ENCODE data around the gene ADIPOR2.
"Not testable (repeated sequence)": the region's sequence is repeated elsewhere in the genome, so short reads cannot be mapped to it uniquely, and the experiment has no call there.

ADIPOR2 gene

GRCh38 chr12:1665366-1665765 lies 25.5 kb upstream of the ADIPOR2 start:
- no peak for DNase-seq (ENCODE audit: low read depth in 2 of 2)

GRCh38 chr12:1666215-1666614 lies 24.7 kb upstream of the ADIPOR2 start:
- no peak for DNase-seq (ENCODE audit: low read depth in 2 of 2)

DNA sequence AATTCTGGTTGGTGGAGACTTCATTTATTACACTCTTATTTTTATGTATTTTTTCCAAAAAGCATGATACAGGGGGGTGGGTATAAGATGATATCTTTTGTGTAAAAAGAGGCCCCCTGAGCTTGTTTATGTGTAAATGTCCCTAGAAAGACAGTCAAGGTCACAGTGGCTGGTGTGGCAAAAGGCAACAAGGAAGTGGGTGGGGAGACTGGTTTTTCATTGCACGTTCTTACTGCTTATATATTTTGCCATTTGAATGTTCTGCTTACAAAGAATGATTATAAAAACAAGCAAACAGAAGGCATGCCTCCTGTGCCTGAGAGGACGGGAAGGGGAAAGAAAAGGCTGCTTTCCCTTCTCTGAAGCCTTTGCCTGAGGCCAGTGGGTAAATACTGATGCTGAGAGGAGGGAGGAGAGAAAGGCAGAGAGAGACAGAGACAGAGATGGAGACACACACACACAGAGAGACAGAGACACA lies 24.1 kb upstream of the ADIPOR2 start:
- no peak for DNase-seq (ENCODE audit: low read depth in 2 of 2)

DNA sequence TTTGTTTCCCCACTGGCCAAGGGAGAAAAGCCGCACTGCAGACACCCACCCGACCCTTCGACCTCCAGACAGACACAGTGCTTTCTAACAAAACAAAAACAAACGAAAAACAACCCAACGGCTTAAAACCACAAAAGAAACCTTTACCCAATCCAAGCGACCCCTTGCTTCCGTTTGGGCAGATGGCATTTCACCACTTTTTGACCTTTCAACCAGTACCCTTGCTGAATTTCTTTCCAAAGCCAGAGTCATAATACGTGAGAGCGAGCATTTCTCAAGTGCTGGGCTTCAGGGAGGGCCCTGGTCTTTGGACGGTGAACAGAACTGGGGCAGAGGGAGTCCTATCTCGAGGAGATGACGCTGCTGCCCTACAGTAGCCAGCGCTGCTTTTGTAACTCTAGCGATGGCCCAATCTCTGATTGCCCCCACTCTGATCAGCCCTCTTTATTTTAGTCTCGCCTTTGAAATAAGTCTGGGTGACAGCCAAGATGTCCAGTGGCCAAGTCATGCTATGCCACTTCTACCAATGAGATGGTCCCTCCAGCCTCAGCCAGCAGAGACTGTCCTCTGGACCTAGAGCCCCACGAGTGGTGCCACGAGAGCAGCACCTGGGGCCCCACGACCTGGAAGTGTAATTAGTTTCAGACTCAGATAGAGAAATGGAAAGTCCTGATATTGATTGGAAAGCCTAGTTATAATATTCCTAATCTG lies 21.9 kb upstream of the ADIPOR2 start:
- DNase-seq (ENCODE audit: low read depth in 2 of 2), result no peak

DNA sequence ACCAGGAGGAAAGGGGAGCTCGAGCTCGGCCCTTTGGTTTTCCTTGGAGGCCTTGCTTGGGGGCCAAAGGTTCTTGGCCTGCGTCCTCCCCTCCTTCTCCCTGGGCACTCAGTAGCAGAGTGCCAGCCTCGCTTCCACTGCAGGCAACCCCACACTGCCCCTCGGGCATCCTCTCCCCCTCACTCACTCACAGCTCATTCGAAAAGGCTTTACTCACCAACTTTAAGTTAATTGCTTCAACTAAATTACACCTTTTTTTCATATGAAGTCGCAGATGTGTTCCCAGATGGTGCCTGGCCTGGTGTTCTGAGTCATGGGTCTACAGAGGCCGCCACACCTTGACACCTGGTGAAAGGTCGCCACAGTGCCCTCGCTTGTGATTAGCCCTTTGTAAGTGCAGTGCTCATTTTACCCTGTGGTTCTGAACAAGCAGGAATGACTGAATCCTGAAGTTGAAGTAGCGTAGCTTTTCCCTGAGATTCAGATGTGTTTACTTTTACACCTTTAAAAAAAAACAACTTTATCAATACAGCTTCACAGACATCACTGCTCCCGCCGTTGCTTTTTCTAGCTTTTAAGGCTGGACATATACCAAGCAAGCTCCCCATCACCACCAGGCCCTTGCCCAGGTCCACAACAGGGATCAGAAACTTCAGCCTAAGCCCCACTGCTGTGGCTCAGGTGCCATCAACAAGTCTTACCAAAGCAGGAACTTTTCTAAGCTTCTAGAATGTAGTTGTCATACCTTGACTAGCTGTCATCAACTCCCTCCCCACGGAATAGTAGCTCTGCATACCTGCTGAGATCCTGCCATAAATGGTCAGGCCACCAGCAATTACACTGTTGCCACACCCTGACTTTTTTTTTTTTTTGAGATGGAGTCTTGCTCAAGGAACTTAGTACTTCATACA lies 20.3 kb upstream of the ADIPOR2 start:
- no peak for DNase-seq (ENCODE audit: low read depth in 2 of 2)

- no peak for DNase-seq (ENCODE audit: low read depth in 2 of 2)
Observed at GRCh38 chr12:1676043-1676442, 14.8 kb upstream of the ADIPOR2 start.

- DNase-seq (ENCODE audit: low read depth in 2 of 2), result no peak
Observed at GRCh38 chr12:1680804-1681492, 9.9 kb upstream of the ADIPOR2 start.

DNA sequence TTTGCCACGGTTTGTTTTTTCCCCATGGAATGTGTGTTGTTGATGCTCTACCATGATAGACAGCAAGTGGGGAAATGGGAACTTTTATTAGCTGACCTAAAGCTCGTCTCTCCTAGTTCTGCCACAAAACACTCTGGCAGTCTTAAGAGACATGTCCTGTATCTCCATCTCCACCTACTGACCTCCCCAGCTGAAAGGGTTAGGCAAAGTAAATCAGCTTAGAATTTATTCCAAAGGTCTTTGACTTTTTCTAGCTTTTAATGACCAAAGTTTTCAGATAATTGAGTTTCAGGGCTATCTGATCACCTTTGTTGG lies 9.4 kb upstream of the ADIPOR2 start:
- DNase-seq (ENCODE audit: low read depth in 2 of 2), result no peak

- no peak for DNase-seq (ENCODE audit: low read depth in 2 of 2)
Observed at GRCh38 chr12:1688086-1688710, 2.7 kb upstream of the ADIPOR2 start.

DNA sequence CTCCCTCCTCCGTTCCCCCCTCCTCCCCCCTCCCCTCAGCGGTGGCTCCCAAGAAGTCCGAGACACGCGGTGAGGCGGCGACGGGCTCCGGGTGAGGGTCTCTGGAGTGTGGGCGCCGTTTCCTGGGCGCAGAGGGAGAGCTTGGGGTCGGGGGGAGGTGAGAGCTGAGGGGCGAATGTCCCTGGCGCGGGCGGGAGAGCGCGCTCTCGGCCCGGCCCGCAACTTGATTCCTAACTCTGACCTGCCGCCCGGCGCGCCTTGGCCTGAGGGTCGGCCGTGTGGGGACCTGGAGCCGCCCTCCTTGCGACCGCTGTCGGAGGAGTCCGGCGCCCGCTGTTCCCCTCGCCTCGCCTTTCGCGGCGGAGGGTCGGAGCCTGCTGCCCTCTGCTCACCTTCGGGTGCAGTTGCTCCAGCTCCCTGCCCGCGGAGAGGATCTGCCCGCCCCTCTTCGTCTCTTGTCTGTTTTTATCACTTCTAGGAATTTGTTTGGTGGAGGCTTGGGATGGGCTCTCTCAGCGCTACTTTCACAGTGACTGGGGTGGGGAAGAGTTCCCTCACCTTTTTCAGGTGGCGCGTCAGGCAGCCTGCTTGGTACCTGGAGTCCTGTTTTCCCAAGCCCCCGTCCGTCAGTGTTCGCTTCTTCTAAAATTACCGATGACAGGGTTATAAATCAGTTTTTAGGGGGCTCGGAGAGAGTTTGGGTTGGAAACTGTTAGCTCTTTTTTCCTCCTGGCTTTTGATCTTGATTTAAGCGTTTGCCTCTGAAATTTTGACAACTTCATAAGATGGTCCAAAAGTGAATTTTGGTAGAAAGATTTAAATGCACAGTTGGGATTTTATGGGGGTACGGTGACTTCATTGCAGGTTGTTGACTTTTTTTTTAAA lies 495 bp downstream of the ADIPOR2 start:
- DNase-seq (ENCODE audit: low read depth in 2 of 2), result peak in 1 of 2 donors; percentile 10

- no peak for DNase-seq (ENCODE audit: low read depth in 2 of 2)
Observed at GRCh38 chr12:1692226-1692625, 1.4 kb downstream of the ADIPOR2 start.

GRCh38 chr12:1692895-1693610 lies 2.2 kb downstream of the ADIPOR2 start:
- no peak for DNase-seq (ENCODE audit: low read depth in 2 of 2)

- DNase-seq (ENCODE audit: low read depth in 2 of 2), result not testable (repeated sequence)
Observed at GRCh38 chr12:1695097-1695496, 4.2 kb downstream of the ADIPOR2 start.

DNA sequence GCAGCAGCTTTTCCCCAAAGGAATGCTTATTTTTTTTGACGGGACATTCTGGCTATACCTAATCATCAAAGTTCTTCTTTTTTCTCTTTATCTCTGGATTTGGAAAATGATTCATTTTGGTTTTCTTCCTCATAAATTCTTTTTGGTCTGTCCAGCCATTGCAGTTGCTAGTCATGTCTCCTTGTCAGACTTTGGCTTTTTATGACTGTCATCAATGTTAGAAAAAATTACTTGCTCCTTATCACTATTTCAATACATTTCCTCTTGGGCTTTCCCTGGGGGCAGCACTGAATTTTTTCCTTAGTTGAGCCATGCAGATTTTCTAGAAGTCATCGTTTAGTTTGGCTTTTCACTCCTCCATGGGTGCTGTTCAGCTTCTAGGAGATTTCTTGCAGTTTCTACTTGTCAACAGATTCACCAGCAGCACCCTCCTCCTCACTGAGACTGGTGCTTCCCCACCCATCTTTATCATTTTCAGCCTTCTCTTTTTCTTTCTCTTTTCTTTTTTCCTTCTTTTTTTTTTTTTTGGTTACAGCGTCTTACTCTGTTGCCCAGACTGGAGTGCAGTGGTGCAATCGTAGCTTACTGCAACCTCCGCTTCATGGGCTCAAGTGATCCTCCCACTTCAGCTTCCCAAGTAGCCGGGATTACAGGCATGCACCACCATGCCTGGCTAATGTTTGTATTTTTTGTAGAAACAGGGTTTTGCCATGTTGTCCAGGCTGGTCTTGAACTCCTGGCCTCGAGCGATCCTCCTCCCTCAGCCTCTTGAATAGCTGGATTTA lies 5.2 kb downstream of the ADIPOR2 start:
- no peak for DNase-seq (ENCODE audit: low read depth in 2 of 2)

GRCh38 chr12:1696800-1697199 lies 5.9 kb downstream of the ADIPOR2 start:
- no peak for DNase-seq (ENCODE audit: low read depth in 2 of 2)

DNA sequence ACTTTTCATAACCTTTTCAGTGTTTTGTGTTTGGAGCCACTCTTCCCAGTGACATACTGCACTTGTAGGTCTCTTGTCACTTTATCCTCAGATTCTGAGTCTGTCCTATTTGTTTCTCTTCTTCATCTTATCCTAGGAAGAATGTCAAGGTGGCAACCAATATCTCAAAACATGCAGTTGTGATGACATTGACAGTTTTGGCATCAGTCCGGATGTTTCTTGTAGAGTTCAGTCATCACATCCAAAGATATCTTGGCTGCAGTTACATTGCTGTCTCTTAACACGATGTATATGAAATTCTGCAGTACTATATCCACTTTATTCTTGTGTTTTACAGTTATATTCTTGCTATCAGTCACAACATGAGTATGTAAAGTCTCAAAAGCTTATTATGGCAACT lies 6.4 kb downstream of the ADIPOR2 start:
- no peak for DNase-seq (ENCODE audit: low read depth in 2 of 2)

DNA sequence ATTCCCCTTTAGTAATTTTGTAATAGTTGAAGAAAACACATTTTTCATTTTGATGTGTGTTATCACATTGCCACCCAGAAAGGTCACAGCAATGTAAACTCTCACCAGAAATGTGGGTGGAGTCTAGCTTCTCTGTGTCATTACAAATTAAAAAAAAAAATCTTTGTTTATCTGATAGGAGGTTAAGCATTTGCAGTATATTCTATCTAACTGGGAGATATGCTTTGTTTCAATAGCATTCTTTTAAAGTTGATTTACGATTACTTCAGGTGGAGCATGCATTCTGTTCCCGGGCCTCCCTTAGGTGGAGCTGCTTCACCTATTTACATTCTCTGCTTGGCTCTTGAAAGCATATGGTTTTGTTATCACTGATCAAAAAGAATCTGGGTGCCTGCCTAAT lies 7.8 kb downstream of the ADIPOR2 start:
- no peak for DNase-seq (ENCODE audit: low read depth in 2 of 2)

DNA sequence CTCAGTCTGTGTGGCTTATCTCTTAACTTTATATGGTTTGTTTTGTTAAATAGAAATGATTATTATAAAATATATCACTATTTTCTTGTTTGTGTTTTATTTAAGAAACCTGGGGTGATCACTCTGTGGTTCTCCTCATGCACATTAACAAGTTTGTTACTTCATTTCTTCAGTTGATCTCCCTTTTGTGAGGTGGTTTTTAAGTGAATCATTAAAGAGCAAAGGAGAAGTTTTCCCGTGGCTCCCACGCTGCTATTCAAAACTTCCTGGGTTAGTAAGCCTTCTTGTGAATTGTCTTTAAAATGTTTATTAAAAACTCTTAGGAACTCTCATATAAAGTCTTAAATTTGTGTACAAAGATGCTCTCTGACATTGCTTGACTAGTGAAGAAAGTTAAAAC lies 11.8 kb downstream of the ADIPOR2 start:
- DNase-seq (ENCODE audit: low read depth in 2 of 2), result no peak

Data from stimulated activated CD8-positive, alpha-beta memory T cell treated with anti-CD3 and anti-CD28 coated beads, Interleukin-7, amount 100 ng/mL, for 1 hour (primary cell).